Suprapubic skin (tissue), 4 donors: ENCODE data around the gene POLD3.

ENCODE experiments used
- EP300 ChIP-seq: sonication (generic); formaldehyde crosslinking; IDR thresholded peaks from one replicate; pipeline ENCODE4 v1.6.1; 2017; ENCODE audit warnings: antibody characterized with exemption
- POLR2A ChIP-seq, 2 donors: fragments of 450-650 bp; IDR thresholded peaks; one replicate each; pipeline ENCODE4 v1.6.1; 2017; ENCODE audit warnings: antibody characterized with exemption in 2 of 2, mild to moderate bottlenecking in 2 of 2, moderate library complexity in 2 of 2
- POLR2AphosphoS5 ChIP-seq, 3 donors: sonication (generic); formaldehyde crosslinking; IDR thresholded peaks; one replicate each; pipeline ENCODE4 v1.6.1; 2017; ENCODE audit warnings: antibody characterized with exemption in 3 of 3
- TF ChIP-seq, protein P1 (sequence below), 2 donors: fragments of 200-600 bp in 1 of 2; fragments of 450-650 bp in 1 of 2; sonication (generic) in 1 of 2; IDR thresholded peaks; one replicate each; pipeline ENCODE4 v1.5.1; 2016 to 2019; ENCODE audit warnings: antibody characterized with exemption in 2 of 2, mild to moderate bottlenecking in 1 of 2, moderate library complexity in 1 of 2

DNA sequence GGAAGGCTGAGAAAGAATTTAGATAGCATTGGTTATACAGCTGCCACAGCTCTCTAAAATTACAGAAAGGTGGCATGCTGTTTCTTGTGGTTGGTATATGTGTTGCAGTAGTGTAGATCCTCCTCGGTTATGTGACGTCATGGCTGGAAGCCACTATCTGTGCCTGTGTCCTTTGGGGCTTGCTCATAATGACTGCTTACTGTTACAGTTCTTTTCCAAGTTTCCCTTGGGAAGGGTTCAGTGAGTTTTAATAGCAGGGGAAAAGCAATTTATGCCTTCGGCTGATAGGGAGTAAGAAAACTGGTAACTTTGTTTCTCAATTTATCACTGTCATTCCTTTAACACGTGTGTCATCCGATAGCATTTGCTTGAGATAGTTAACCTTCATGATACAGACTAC, 47.2 kb downstream of the POLD3 start:
- TF ChIP-seq, protein P1, sequence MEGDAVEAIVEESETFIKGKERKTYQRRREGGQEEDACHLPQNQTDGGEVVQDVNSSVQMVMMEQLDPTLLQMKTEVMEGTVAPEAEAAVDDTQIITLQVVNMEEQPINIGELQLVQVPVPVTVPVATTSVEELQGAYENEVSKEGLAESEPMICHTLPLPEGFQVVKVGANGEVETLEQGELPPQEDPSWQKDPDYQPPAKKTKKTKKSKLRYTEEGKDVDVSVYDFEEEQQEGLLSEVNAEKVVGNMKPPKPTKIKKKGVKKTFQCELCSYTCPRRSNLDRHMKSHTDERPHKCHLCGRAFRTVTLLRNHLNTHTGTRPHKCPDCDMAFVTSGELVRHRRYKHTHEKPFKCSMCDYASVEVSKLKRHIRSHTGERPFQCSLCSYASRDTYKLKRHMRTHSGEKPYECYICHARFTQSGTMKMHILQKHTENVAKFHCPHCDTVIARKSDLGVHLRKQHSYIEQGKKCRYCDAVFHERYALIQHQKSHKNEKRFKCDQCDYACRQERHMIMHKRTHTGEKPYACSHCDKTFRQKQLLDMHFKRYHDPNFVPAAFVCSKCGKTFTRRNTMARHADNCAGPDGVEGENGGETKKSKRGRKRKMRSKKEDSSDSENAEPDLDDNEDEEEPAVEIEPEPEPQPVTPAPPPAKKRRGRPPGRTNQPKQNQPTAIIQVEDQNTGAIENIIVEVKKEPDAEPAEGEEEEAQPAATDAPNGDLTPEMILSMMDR (IDR thresholded peaks at IDR 0.05), result no peak
- TF ChIP-seq POLR2AphosphoS5 (IDR thresholded peaks at IDR 0.05) (no peak), EP300 (no peak), POLR2A (IDR thresholded peaks at IDR 0.05) (no peak)
